Body of pancreas (tissue), 4 donors: ENCODE results near the gene IFNL1.

Source experiments
- POLR2A ChIP-seq, 3 donors: fragments of 450-650 bp; IDR thresholded peaks; one replicate each; pipeline ENCODE4 v1.6.1; 2016; ENCODE audit warnings: antibody characterized with exemption in 3 of 3, mild to moderate bottlenecking in 2 of 3
- TF ChIP-seq, protein P1 (sequence below), 7 experiments: fragments of 450-650 bp in 4 of 7; fragments of 200-600 bp in 3 of 7; sonication (generic) in 3 of 7; IDR thresholded peaks; one replicate each; pipeline ENCODE4 v1.5.1; 2016 to 2019; ENCODE audit warnings: antibody characterized with exemption in 7 of 7

DNA sequence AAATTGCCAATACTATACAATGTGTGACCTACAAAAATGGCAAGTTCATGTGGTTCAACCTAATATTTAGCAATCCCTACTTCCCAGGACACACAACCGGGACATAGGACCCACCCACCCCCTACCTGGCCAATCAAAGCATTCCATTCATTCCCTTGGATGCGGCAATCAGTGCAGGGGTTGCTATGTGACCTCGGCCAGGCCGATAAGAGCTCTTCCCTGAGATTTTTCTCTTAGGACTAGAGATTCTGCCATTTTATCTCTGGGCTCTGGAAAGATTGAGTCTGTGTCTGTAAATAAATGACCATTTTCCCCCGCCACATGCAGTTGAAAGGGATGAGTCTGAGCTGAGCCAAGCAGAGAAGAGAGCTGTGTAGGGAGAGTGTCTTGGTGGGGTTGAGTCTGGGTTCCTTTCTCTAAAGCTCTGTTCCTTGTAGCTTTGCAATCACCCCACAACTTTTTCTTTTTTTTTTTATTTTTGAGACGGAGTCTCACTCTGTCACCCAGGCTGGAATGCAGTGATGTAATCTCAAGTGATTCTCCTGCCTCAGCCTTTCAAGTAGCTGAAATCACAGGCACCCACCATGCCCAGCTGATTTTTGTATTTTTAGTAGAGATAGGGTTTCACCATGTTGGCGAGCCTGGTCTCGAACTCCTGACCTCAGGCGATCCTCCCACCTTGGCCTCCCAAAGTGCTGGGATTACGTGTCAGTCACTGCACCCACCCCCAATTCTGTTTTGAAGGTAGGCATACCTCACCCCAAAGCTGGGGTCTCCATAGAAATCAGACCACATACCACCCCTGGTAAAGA lies 7.4 kb downstream of the IFNL1 start:
- TF ChIP-seq, protein P1, sequence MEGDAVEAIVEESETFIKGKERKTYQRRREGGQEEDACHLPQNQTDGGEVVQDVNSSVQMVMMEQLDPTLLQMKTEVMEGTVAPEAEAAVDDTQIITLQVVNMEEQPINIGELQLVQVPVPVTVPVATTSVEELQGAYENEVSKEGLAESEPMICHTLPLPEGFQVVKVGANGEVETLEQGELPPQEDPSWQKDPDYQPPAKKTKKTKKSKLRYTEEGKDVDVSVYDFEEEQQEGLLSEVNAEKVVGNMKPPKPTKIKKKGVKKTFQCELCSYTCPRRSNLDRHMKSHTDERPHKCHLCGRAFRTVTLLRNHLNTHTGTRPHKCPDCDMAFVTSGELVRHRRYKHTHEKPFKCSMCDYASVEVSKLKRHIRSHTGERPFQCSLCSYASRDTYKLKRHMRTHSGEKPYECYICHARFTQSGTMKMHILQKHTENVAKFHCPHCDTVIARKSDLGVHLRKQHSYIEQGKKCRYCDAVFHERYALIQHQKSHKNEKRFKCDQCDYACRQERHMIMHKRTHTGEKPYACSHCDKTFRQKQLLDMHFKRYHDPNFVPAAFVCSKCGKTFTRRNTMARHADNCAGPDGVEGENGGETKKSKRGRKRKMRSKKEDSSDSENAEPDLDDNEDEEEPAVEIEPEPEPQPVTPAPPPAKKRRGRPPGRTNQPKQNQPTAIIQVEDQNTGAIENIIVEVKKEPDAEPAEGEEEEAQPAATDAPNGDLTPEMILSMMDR (IDR thresholded peaks at IDR 0.05): no peak
- TF ChIP-seq POLR2A (IDR thresholded peaks at IDR 0.05): no peak
